ENCODE results near the gene AAGAB. TPM values are rescaled to one million over a fixed set of nuclear protein-coding genes. Genes with fewer than 3 reads are reported as not detected.

Gene AAGAB
- total and polyA plus RNA-seq, 12 donors = 12.4 to 63.7 (median 29.2) TPM

- intact Hi-C loops (cut with DNase I) = no loop called here
- Histone ChIP-seq H3K4me1 (replicated peaks in 1 of 2) (peaks cover 0 to under 1% of the 10 kb centered on the region in 2 donors), H3K4me3 (no peak overlapping the region), H3K9me3 (replicated peaks in 1 of 3) (no peaks in the 10 kb centered on the region), H3K27me3 (no peaks in the 10 kb centered on the region), H3K36me3 (replicated peaks in 1 of 2) (peaks cover 0 to 13% of the 10 kb centered on the region in 2 donors), H3K27ac (peak overlapping the region in 1 of 5 donors; percentile 52)
- TF ChIP-seq CTCF (IDR thresholded peaks at IDR 0.05) = no peak
- TF ChIP-seq POLR2A (IDR thresholded peaks at IDR 0.05) = no peak
- no peak for DNase-seq
- WGBS, 4 donors = 85 to 89% (median 86%) methylated on average over 12 of the region's 12 CpGs
Measured at GRCh38 chr15:67193223-67193990, 61.1 kb downstream of the AAGAB start.

- 85 to 92% (median 89%) methylated on average over 4 to 5 of the region's 5 CpGs for WGBS, 4 donors
Measured at GRCh38 chr15:67192185-67192820, 62.2 kb downstream of the AAGAB start.

GRCh38 chr15:67190813-67191212 lies 63.6 kb downstream of the AAGAB start:
- H3K36me3 ChIP-seq (replicated peaks in 1 of 2) = peaks cover 0 to 13% of the 10 kb centered on the region in 2 donors
- 92 to 98% (median 97%) methylated on average over 7 to 11 of the region's 11 CpGs for WGBS, 4 donors
- H3K27ac ChIP-seq = no peak overlapping the region
- no peak overlapping the region for H3K4me3 ChIP-seq
- intact Hi-C loops (cut with DNase I) = no loop called here
- H3K4me1 ChIP-seq (replicated peaks in 1 of 2) = peaks cover 6 to 13% of the 10 kb centered on the region in 2 donors
- no peaks in the 10 kb centered on the region for H3K9me3 ChIP-seq (replicated peaks in 1 of 3)
- H3K27me3 ChIP-seq = no peaks in the 10 kb centered on the region
- TF ChIP-seq POLR2A (IDR thresholded peaks at IDR 0.05) (no peak), CTCF (IDR thresholded peaks at IDR 0.05) (no peak)
- DNase-seq = no peak

More at GRCh38 chr15:67192185-67192820, 62.2 kb downstream of the AAGAB start:
- no peaks in the 10 kb centered on the region for H3K9me3 ChIP-seq (replicated peaks in 1 of 3)
- DNase-seq = no peak
- no peak overlapping the region for H3K27ac ChIP-seq
- intact Hi-C loops (cut with DNase I) = no loop called here
- peaks cover 0 to 3% of the 10 kb centered on the region in 2 donors for H3K4me1 ChIP-seq (replicated peaks in 1 of 2)
- H3K27me3 ChIP-seq = no peaks in the 10 kb centered on the region
- TF ChIP-seq POLR2A (IDR thresholded peaks at IDR 0.05) (no peak), CTCF (IDR thresholded peaks at IDR 0.05) (no peak)
- H3K4me3 ChIP-seq = no peak overlapping the region
- H3K36me3 ChIP-seq (replicated peaks in 1 of 2) = peaks cover 0 to 13% of the 10 kb centered on the region in 2 donors

- Histone ChIP-seq H3K9me3 (replicated peaks in 1 of 3) (no peaks in the 10 kb centered on the region), H3K4me3 (no peak overlapping the region), H3K27ac (peak overlapping the region in 1 of 5 donors; percentile 64), H3K36me3 (replicated peaks in 1 of 2) (peaks cover 0 to 13% of the 10 kb centered on the region in 2 donors), H3K27me3 (no peaks in the 10 kb centered on the region), H3K4me1 (replicated peaks in 1 of 2) (peaks cover 9 to 17% of the 10 kb centered on the region in 2 donors)
- intact Hi-C loops (cut with DNase I) = no loop called here
- TF ChIP-seq POLR2A (IDR thresholded peaks at IDR 0.05) = no peak
- TF ChIP-seq CTCF (IDR thresholded peaks at IDR 0.05) = no peak
- no peak for DNase-seq
- WGBS, 4 donors = 92 to 100% (median 96%) methylated on average over 2 of the region's 2 CpGs
Measured at GRCh38 chr15:67190326-67190725, 64.1 kb downstream of the AAGAB start.
